Measurements from ENCODE around the gene NRXN3.

GRCh38 chr14:79064214-79064613 is 894.0 kb downstream of the NRXN3 start:
- TF ChIP-seq GATA3 (IDR thresholded peaks at IDR 0.05; ENCODE audit: low read depth, low read length): no peak
- no peak for TF ChIP-seq GATA2 (IDR thresholded peaks at IDR 0.05; ENCODE audit: low read depth, low read length)

All from SH-SY5Y (cell line).